DMS 273 (cell line): ENCODE results near the gene SAE1.
A peak's percentile ranks its signal among the peaks of the same experiment; 100 is the strongest.

Experiments used
- DNase-seq: peaks from one replicate; lab custom pipeline; 2025; ENCODE audit not compliant: unreplicated experiment; lab: John Stamatoyannopoulos, UW

The SAE1 gene

GRCh38 chr19:47210180-47210490 is 79.5 kb downstream of the SAE1 start:
- DNase-seq: no peak

- peak; percentile 91 for DNase-seq
Measured at GRCh38 chr19:47210689-47211316, 80.2 kb downstream of the SAE1 start.

- no peak for DNase-seq
Measured at GRCh38 chr19:47215581-47215980, 84.9 kb downstream of the SAE1 start.

- DNase-seq: no peak
Measured at GRCh38 chr19:47221080-47221841, 90.6 kb downstream of the SAE1 start.

GRCh38 chr19:47221890-47222289 is 91.3 kb downstream of the SAE1 start:
- no peak for DNase-seq

GRCh38 chr19:47225746-47226425 is 95.3 kb downstream of the SAE1 start:
- DNase-seq: peak; percentile 97

GRCh38 chr19:47226426-47227351 is 96.1 kb downstream of the SAE1 start:
- DNase-seq: peak; percentile 78

GRCh38 chr19:47227352-47228167 is 96.9 kb downstream of the SAE1 start:
- peak; percentile 90 for DNase-seq

GRCh38 chr19:47228168-47228936 is 97.7 kb downstream of the SAE1 start:
- peak; percentile 60 for DNase-seq

GRCh38 chr19:47228937-47229675 is 98.5 kb downstream of the SAE1 start:
- DNase-seq: peak; percentile 44

- DNase-seq: peak; percentile 60
Measured at GRCh38 chr19:47229676-47230053, 99.0 kb downstream of the SAE1 start.

GRCh38 chr19:47230054-47230920 is 99.7 kb downstream of the SAE1 start:
- peak; percentile 83 for DNase-seq

GRCh38 chr19:47230921-47231214 is 100.2 kb downstream of the SAE1 start, which contains the start of gene BBC3:
TSS of gene BBC3 (minus strand) at chr19:47231199. CDS start at chr19:47228431, 2,768 bp downstream.
- DNase-seq: no peak

- peak; percentile 86 for DNase-seq
Measured at GRCh38 chr19:47231215-47232054, 100.8 kb downstream of the SAE1 start.

- no peak for DNase-seq
Measured at GRCh38 chr19:47232422-47233211, 102.0 kb downstream of the SAE1 start.

- DNase-seq: no peak
Measured at GRCh38 chr19:47236072-47236675, 105.5 kb downstream of the SAE1 start.
